HG02938 (cell line): Measurements from ENCODE around the gene C11orf65.
"Not testable (repeated sequence)": the region's sequence is repeated elsewhere in the genome, so short reads cannot be mapped to it uniquely, and the experiment has no call there.

Experiments
- ATAC-seq: cut with Tn5 transposase; IDR thresholded peaks from one replicate; pipeline ENCODE4 v1.9.1; 2021; ENCODE audit warnings: mild to moderate bottlenecking, moderate library complexity; ENCODE audit not compliant: unreplicated experiment

The C11orf65 gene

GRCh38 chr11:108373505-108373904 is 93.8 kb downstream of the C11orf65 start:
- ATAC-seq = not testable (repeated sequence)

DNA sequence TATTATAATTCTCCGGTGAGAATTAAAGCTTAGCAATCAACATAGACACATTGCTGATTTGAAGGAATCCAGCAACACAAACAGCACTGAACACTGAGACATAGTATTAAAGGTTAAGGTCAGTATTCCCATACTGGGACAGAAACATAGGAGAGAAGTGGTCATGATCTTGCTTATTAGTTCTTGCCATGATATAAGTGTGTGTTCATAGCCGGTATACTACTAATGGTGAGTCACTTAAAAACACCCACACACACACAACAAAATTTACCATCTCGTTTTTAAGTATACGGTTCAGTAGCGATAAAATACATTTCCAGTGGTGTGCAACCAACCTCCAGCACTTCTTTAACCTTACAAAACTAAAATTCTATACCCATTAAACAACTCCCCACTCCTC is 96.3 kb downstream of the C11orf65 start:
- ATAC-seq = no peak

DNA sequence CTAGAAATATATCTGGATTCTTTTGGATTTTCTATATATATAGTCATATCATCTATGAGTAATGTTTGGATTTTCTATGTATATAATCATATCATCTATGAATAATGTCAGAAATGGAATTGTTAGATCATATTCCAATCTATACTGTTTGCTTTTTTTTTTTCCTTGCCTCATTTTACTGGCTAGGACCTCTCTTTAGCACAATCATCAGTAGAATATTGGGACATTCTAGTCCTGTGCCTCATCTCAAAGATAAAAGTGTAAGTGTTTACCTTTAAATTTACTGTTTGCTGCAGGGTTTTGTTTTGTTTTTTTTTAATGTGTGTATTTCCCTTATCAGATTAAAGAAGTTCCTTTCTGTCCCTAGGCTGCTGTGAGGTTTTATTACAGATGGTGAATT is 97.0 kb downstream of the C11orf65 start:
- no peak for ATAC-seq

DNA sequence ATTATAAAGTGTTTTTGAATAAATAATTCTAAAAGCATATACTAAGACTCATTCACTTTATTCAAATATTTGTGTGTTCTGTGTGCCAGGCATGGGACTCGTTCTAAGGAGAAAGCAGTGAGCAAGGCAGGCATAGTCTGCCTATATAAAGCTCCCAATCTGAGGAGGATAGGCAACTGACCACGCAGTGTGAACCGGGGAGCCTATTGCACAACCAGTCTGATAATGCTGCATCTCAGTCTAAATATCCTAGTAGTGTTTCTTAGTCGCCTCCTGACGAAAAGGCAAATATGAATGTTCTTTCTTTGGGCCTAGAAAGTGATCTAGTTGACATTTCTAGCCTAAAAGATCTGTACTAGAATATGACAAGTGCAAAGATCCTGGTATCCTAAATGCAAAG is 98.3 kb downstream of the C11orf65 start:
- no peak for ATAC-seq

- ATAC-seq = no peak
Measured at GRCh38 chr11:108368134-108368533, 99.2 kb downstream of the C11orf65 start.

- ATAC-seq = no peak
Measured at GRCh38 chr11:108364159-108364558, 103.2 kb downstream of the C11orf65 start.

GRCh38 chr11:108351468-108351867 is 115.9 kb downstream of the C11orf65 start:
- ATAC-seq = no peak

DNA sequence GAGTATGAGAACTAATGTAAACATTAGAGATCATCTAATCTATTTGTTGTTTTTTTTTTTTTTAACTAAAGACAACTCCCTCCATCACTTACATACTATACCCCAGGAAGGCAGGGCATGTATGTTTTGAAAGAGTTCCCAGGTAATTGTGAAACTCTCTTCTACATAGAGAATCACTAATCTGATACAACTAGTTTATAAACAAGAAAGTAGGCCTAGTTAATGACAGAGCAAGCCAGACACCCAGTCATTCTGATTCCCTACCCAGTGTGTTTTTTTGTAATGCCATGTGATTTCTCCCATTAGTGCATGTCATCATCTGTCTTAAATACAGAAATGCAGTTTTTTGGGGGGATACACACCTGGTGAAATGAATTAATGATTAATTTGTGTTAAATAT is 120.9 kb downstream of the C11orf65 start:
- ATAC-seq = no peak

DNA sequence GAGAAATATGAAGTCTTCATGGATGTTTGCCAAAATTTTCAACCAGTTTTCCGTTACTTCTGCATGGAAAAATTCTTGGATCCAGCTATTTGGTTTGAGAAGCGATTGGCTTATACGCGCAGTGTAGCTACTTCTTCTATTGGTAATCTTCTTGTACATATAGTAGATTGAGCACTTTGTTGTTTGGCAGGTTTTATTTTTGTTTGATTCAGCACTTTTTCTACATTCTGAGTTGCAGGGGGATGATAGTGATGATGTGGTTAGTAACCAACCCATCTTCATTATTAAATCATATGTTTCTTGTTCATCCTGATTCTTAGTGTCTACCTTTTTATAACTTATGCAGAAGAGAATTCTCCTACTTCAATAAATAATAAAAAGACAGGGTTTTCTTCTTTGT is 121.6 kb downstream of the C11orf65 start:
- no peak for ATAC-seq

- no peak for ATAC-seq
Measured at GRCh38 chr11:108343714-108344113, 123.6 kb downstream of the C11orf65 start.

GRCh38 chr11:108341654-108342053 is 125.7 kb downstream of the C11orf65 start:
- no peak for ATAC-seq

- ATAC-seq = no peak
Measured at GRCh38 chr11:108340973-108341372, 126.4 kb downstream of the C11orf65 start.

GRCh38 chr11:108338750-108339149 is 128.6 kb downstream of the C11orf65 start:
- ATAC-seq = no peak

GRCh38 chr11:108333403-108333899 is 133.9 kb downstream of the C11orf65 start:
- no peak for ATAC-seq
